Stimulated activated effector memory CD8-positive, alpha-beta T cell treated with anti-CD3 and anti-CD28 coated beads, Interleukin-12 subunit alpha, Interleukin-12 subunit beta, amount 100 ng/mL, for 72 hours (primary cell): ENCODE results near the gene ARX.
A peak's percentile ranks its signal among the peaks of the same experiment; 100 is the strongest.

Source experiments
- ATAC-seq: fragments of 150-1000 bp; cut with Tn5 transposase; 2 replicates; pipeline ENCODE4 v1.10.0; 2021
- DNase-seq, 2 donors: peaks; one replicate each; pipeline ENCODE4 v3.0.0; 2021 to 2022; ENCODE audit warnings: low spot score in 2 of 2
- H3K27ac Mint-ChIP-seq: one replicate; pipeline ENCODE4 v1.8.0; 2022; ENCODE audit warnings: mild to moderate bottlenecking, mixed read lengths
- H3K36me3 Mint-ChIP-seq: one replicate; pipeline ENCODE4 v1.8.0; 2022; ENCODE audit warnings: mild to moderate bottlenecking, mixed read lengths
- H3K4me1 Mint-ChIP-seq: one replicate; pipeline ENCODE4 v1.8.0; 2022; ENCODE audit warnings: mixed read lengths
- H3K4me3 Mint-ChIP-seq: one replicate; pipeline ENCODE4 v1.8.0; 2022; ENCODE audit warnings: mild to moderate bottlenecking, mixed read lengths
- H3K9me3 Mint-ChIP-seq: one replicate; pipeline ENCODE4 v1.8.0; 2022; ENCODE audit warnings: mixed read lengths

ARX gene

DNA sequence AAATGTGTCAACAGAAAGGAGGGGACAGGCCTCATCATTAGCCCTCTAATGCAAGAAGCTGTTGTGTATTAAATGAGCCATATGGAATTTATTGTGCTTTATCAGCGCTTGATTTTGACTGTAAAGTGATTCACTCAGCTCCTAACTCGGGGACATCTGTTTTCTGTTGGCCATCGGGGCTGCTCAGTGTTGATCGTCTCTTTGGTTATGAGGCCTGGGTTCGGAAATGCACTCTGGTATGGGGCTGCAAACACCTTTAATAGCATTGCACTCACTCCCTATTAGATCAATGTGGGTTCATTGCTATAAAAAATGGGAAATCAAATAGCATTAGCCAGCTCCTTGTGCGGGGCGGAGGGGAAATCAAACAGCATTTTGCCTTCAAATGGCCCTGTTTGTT is 6.4 kb downstream of the ARX start:
- ATAC-seq (no peak), DNase-seq (no peak)
- Mint-ChIP-seq H3K27ac (no peak overlapping the region), H3K9me3 (no peaks in the 10 kb centered on the region), H3K4me1 (peaks cover 19% of the 10 kb centered on the region), H3K4me3 (no peak overlapping the region), H3K36me3 (no peaks in the 10 kb centered on the region)

DNA sequence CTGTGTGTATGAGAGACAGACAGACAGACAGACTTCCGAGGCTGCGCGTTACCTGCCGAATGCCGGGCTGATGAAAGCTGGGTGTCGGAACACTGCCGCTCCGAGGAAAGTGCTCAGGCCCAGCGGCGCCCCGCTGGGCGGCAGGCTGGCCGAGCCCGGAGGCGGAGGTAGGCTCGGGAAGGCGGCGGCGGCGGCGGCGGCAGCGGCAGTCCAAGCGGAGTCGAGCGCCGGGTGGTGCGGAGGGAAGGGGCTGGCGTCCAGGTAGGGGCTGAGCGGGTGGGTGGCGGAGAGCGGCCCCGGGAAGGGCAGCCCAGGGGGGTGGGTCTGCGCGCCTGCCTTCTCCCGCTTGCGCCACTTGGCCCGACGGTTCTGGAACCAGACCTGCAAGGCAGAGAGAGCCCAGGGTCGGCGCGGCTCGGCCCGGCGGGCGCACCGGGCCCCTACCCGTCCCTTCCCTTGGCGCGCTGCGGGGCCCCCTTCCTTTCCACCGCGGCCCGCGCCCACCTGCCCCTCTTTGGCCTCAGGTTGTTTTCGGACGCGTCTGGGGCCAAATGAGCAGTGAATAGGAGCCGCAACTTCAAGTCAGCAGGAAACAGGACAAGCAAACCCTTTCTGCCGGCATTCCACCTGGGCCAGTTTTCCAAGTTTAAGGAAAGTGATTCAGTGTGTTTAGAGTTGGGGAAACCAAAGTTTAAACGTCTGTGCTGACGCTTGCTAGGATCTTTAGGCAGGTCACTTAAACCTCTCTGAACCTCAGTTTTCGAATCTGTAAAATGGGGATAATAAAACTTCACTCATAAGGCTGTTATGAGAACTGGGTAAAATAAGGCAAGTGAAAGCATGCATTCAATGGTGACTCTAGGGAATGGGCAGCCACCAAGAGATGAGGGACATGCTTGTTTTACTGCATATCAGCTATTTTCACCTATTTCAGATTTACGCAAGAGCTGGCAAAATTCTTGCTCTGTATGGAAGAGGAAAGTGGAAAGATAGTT is 8.4 kb downstream of the ARX start:
- peaks cover 30% of the 10 kb centered on the region for H3K4me1 Mint-ChIP-seq
- H3K27ac Mint-ChIP-seq: no peak overlapping the region
- no peaks in the 10 kb centered on the region for H3K9me3 Mint-ChIP-seq
- no peak for ATAC-seq
- peaks cover 12% of the 10 kb centered on the region for H3K36me3 Mint-ChIP-seq
- no peak for DNase-seq
- H3K4me3 Mint-ChIP-seq: no peak overlapping the region

DNA sequence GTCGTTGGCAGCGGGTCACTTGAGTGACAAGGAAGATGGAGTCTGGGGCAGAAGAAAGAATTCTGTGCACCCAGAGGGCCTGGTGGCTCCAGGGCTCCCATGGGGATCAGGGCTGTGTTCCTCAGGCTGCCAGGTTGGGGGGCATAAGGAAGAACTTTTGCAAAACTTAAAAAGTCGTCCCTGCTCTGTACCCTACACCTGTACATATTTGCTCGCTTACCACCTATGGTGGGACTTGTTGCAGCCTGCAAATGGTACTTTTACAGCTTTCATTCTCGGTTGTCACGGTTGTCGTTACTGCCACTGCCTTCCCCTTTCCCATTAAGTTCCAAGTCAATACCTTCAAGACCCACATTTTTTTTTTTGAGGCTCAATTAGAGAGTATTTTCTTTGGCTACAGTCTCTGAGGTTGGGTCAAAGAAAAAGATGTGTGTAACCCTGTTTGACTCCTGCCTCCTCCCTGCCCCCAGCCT is 9.1 kb downstream of the ARX start:
- ATAC-seq: no peak
- no peak for DNase-seq
- Mint-ChIP-seq H3K4me1 (peaks cover 30% of the 10 kb centered on the region), H3K9me3 (no peaks in the 10 kb centered on the region), H3K36me3 (peaks cover 12% of the 10 kb centered on the region), H3K27ac (no peak overlapping the region), H3K4me3 (no peak overlapping the region)

DNA sequence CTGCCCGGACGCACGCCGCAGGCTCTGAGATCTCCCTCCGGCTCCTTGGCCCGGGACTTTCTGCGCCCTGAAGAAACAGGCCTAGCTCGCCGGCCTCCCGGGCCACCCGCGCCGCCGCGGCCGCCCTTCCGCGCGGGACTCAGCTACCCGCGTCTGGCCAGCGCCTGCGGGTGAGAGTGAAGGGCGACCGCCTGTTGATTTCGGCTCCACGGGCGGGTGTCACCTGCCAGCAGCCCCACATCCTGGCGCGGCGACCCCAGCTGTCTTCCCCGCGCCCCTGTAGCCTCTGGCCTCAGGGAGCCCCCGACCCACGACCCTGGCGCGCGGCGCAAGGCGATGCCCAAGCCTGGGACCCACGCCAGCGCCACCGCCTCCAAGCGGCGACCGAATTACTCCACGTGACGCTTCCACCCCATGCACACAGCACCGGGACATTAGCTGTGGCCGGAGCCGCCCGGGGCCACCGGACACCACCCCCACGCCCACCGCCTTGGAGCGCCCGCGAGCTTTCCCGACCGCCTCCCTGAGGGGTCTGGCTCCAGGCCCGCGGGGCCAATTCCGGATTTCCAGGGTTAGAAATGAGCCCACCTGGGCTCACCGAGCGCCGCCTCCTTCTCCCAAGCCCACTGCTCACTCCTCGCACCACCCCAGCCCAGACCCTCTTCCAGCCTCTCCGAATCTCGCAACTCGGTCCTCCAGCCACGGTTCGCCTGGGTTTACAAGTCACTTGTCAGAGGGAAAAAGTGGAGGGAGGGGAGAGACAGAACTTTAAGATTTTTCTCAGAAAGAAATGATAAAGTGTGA is 10.2 kb downstream of the ARX start:
- Mint-ChIP-seq H3K4me3 (no peak overlapping the region), H3K4me1 (peaks cover 27% of the 10 kb centered on the region), H3K9me3 (no peaks in the 10 kb centered on the region), H3K36me3 (peaks cover 16% of the 10 kb centered on the region), H3K27ac (no peak overlapping the region)
- DNase-seq (no peak), ATAC-seq (no peak)

DNA sequence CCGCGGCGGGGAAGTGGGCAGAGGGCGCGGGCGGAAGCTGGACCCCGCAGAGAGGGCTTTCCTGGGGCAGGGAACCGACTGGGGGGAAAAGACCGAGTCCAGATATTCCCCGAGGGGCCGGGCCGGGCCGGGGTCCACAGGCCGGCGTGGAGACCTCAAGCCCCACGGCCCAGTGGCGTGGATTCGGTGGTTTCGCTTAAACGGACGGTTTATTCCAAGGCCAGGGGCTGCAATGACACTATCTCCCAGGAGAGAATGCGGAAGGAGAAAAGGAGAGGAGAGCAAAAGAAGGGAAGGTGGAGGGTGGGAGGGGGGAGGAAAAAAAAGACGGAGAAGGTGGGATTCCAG is 10.8 kb downstream of the ARX start:
- no peak for DNase-seq
- H3K9me3 Mint-ChIP-seq: no peaks in the 10 kb centered on the region
- no peak for ATAC-seq

DNA sequence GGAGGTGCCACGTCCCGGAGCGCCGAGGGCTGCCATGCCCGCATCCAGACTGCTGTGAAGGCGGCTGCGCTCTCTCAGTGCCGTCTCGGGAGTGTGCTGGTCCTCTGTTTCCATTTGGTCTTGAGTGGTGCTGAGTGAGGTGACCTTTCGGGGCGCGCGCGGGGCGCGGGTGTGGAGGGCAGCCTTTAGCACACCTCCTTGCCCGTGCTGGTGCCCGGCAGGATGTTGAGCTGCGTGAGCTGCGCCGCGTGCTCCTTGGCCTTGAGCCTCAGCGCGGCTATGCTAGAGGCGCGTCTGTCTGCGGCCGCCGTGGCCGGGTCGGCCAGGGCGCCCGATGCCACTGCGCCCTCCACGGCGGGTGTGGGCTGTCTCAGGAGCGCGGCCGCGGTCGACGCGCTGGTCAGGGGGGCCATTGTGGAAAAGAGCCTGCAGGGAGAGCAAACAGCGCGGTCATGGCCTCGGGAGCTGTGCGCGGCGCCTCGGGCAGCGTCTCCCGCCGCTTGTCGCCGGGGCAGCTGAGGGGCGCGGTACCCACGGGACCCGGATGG is 11.2 kb downstream of the ARX start:
- Mint-ChIP-seq H3K4me3 (peak overlapping the region; percentile 37), H3K36me3 (peaks cover 16% of the 10 kb centered on the region)
- ATAC-seq: no peak

More for the DNA sequence above, 10.8 kb downstream of the ARX start:
- Mint-ChIP-seq H3K27ac (no peak overlapping the region), H3K36me3 (peaks cover 16% of the 10 kb centered on the region), H3K4me3 (no peak overlapping the region), H3K4me1 (peaks cover 25% of the 10 kb centered on the region)

DNA sequence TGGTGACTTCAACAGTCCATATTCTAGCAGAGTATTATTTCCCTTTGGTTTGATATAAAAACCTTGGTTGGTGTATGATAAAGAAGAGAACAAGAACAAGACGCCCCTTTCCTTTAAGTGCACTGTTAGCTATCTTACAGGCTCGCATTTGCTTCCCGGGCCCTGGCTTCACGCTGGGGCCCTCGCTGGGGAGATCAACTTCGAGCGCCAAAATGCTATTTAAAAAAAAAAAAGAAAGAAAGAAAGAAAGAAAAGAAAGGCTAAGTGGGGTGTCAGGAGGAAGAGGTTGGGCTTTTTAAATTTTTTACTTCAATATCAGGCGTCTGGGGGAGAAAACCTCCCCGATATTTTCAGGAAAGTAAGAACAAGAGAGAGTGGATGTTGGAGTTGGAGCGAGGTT is 11.7 kb downstream of the ARX start:
- Mint-ChIP-seq H3K36me3 (peaks cover 16% of the 10 kb centered on the region), H3K9me3 (no peaks in the 10 kb centered on the region), H3K4me3 (peak overlapping the region; percentile 37), H3K27ac (no peak overlapping the region), H3K4me1 (peaks cover 25% of the 10 kb centered on the region)
- ATAC-seq (no peak), DNase-seq (no peak)

More for the DNA sequence above, 11.2 kb downstream of the ARX start:
- H3K27ac Mint-ChIP-seq: no peak overlapping the region
- H3K9me3 Mint-ChIP-seq: no peaks in the 10 kb centered on the region
- DNase-seq: no peak
- H3K4me1 Mint-ChIP-seq: peaks cover 25% of the 10 kb centered on the region

DNA sequence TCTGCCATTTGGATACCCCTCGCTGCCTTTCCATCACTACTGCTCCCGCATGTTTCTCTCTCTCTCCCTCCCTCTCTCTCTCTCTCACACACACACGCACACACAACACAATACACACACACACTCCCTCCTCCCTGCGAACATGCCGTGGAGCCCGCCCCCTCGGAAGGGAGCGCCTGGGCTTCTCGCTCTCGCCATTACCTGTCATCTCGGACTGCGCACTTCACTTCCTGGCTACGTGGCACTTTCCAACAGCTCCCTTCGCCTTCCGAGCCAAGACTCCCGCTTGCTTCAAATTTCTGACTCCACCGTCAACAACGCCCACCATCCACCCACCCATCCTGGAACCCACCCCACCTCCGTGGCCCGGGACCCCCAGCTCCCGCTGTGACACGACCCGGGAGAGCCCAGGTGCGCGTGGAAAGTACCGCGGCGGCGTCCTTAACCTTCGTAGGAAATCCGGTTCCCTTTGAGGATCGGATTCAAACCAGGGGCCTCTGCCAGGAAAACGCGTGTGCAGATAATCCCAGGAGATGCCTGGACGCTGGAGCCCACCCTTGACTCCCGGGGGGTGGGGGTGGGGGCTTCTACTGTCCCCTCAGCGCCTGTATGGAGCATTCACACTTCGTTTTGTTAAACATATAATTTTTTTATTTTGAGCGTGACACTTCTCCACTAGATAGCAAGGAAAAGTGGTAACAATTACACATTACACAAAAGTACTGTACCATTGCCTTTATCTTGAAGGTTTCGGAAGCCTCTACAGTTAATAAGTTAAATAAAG is 12.5 kb downstream of the ARX start:
- Mint-ChIP-seq H3K36me3 (peaks cover 16% of the 10 kb centered on the region), H3K4me3 (peak overlapping the region; percentile 59), H3K27ac (no peak overlapping the region), H3K9me3 (no peaks in the 10 kb centered on the region), H3K4me1 (peaks cover 25% of the 10 kb centered on the region)
- DNase-seq (no peak), ATAC-seq (no peak)

DNA sequence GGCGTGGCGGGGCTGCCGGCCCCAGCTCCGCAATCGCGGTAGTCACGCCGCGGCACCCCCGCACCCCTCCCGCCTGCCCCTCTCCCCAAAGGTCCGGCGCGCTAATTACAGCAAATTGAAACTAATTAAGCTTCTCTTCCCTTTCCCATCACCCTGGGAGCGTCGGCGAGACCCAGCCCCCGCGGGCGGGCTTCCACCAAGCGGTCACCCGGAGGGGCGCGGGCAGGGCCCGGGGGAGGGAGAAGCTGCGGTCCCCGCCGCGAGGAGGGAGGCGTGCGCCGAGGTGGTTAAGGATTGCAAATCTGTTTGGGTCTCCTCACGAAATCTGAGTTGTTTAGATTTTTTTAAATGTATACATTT is 13.1 kb downstream of the ARX start:
- H3K36me3 Mint-ChIP-seq: peaks cover 16% of the 10 kb centered on the region

DNA sequence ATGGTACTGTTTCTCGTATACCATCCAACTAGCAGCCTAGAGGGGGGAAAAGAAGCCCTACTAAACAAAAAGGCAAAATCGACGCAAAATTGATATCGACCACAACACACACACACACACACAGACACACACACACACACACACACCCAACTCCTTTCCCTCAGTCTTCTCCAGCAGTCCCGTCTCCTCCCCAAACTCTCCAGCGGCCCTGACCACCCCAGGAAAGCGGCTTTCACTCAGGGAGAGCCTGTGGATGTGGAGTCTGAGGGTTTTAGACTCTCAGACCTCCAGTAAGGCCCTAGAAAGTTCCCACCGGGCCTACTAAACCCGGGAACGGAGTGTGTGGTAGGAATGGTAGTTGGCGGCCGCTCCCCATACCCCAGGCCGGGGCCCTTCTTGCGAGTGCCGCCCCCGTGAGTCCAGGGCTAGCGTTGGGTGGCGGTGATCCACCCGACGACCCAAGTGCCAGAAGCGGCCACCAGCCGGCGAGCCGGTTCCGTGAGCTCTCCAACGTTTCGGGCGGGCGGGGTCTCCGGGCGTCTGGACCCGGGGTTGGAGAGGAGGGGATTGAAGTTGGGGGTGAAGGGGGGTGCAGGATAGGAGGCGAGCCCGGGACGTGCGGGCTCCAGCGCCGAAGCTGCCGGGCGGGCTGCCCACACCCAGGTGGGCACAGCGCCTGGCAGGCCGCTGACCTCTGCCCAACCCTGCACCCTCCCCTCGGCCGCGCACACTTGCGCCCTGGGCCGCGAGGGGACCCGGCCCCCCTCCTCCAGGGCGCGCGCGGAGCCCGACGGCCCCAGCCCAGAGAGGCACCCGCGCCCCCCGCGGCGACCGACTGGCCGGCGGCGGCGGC is 13.7 kb downstream of the ARX start:
- no peaks in the 10 kb centered on the region for H3K9me3 Mint-ChIP-seq
- peaks cover 16% of the 10 kb centered on the region for H3K36me3 Mint-ChIP-seq
- peaks cover 25% of the 10 kb centered on the region for H3K4me1 Mint-ChIP-seq
- DNase-seq: no peak
- H3K27ac Mint-ChIP-seq: no peak overlapping the region
- H3K4me3 Mint-ChIP-seq: no peak overlapping the region
- ATAC-seq: no peak

More for the DNA sequence above, 13.1 kb downstream of the ARX start:
- H3K4me3 Mint-ChIP-seq: peak overlapping the region; percentile 59
- DNase-seq (no peak), ATAC-seq (no peak)
- H3K9me3 Mint-ChIP-seq: no peaks in the 10 kb centered on the region
- no peak overlapping the region for H3K27ac Mint-ChIP-seq
- peaks cover 25% of the 10 kb centered on the region for H3K4me1 Mint-ChIP-seq

DNA sequence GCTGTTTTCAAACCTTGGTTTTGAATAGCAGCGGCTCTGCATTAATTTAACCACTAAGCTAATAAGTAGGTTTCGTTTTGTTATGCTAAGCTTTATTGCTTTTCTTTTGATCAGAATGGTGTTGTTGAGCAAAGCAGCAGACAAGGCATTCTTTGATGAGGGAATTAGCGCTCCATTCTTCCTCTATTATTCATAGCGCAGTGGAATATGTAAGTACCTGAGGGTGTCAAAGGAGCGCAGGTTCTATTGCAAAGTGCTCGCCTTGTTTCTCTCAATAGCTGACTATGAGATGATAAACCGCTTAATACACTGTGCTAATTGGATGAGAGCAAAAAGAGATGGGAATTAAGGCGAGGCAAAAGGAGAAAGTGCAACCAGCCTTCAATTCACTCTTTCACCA is 16.3 kb downstream of the ARX start:
- no peak for ATAC-seq
- Mint-ChIP-seq H3K4me3 (no peak overlapping the region), H3K36me3 (peaks cover 23% of the 10 kb centered on the region), H3K4me1 (peaks cover 12% of the 10 kb centered on the region), H3K9me3 (no peaks in the 10 kb centered on the region), H3K27ac (no peak overlapping the region)
- DNase-seq: no peak

DNA sequence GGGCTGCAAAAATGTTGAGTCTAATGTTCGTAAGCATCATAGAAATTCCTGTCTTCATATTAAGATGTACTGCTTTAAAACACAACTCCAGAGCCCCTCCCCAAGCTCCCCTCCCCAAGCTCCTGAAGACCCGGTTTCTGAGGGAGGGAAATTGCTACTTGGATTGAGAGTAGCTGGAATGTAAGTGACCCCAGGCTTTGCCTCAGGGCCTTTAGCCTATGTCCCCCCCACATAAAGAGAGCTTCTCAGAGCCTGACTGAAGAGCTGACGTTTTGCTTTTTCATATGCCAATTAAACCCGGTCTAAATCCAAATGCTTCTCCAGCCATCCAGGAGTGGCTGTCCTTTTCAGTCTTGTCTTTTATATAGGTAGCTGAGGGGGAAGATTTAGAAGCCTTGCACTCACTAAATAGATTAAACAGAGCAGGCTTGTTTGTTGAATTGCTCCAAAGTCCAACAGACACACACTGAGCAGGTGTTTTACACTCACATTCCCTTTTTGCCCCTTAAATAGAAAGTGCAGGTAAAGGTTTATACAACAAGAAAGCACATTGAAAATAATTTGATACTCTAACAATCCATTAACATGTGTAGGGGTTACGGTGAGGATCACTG is 19.6 kb downstream of the ARX start:
- Mint-ChIP-seq H3K36me3 (peaks cover 11% of the 10 kb centered on the region), H3K9me3 (no peaks in the 10 kb centered on the region), H3K4me1 (no peaks in the 10 kb centered on the region), H3K27ac (no peak overlapping the region), H3K4me3 (no peak overlapping the region)
- ATAC-seq: no peak
- no peak for DNase-seq

DNA sequence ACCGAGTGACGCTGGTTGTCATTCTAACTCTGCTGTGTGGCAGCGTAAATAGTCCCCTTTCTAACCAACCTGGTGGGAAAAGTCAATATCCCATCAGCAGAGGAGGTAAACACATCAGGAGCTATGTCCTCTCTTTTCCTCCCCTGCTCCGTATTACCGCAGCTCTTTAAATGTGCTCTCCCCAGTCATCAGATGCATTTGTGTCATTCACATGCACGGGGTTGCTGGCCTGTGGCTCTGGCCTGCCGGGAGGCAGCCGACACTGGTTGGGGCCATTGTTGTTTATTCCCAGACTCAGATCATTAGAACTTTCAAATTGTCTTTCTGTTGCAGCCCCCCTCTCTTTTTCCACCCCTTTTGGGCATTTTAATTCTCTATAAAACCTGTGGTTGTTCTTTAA is 21.9 kb downstream of the ARX start:
- DNase-seq (no peak), ATAC-seq (no peak)
- H3K4me3 Mint-ChIP-seq: no peak overlapping the region
- peaks cover 6% of the 10 kb centered on the region for H3K36me3 Mint-ChIP-seq
- no peaks in the 10 kb centered on the region for H3K4me1 Mint-ChIP-seq
- H3K9me3 Mint-ChIP-seq: no peaks in the 10 kb centered on the region
- H3K27ac Mint-ChIP-seq: no peak overlapping the region

DNA sequence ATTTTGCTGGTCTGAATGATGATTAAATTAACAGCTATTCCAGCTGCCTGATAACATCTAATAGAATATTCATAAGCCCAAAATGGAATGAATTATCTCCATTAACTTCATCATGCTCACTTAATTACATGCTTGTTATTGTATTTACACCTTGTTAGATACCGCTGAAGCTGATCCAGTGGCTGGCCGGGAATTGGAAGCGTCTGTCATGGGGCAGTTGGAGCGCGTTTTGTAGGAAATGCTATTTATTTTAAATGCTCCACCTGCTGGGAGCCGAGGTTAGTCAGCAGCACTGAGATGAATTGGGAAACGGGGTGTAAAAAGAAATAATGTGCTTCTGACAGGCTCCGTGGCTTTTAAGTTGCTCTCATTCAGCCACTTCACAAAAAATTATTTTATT is 25.2 kb downstream of the ARX start:
- no peaks in the 10 kb centered on the region for H3K9me3 Mint-ChIP-seq
- ATAC-seq: no peak

More for the DNA sequence above, 25.2 kb downstream of the ARX start:
- no peaks in the 10 kb centered on the region for H3K4me1 Mint-ChIP-seq
- no peaks in the 10 kb centered on the region for H3K36me3 Mint-ChIP-seq
- no peak overlapping the region for H3K27ac Mint-ChIP-seq
- no peak overlapping the region for H3K4me3 Mint-ChIP-seq
- no peak for DNase-seq
